NCI-H2196 (cell line): ENCODE data around the gene GPR37L1.
"Not testable (repeated sequence)": the region's sequence is repeated elsewhere in the genome, so short reads cannot be mapped to it uniquely, and the experiment has no call there.

ENCODE experiments used
- DNase-seq: peaks from one replicate; lab custom pipeline; 2025; ENCODE audit not compliant: unreplicated experiment; lab: John Stamatoyannopoulos, UW

Gene GPR37L1

GRCh38 chr1:202133001-202133400 is 10.3 kb downstream of the GPR37L1 start:
- no peak for DNase-seq

GRCh38 chr1:202133496-202133895 is 10.8 kb downstream of the GPR37L1 start:
- no peak for DNase-seq

- no peak for DNase-seq
Measured at GRCh38 chr1:202133989-202134388, 11.3 kb downstream of the GPR37L1 start.

GRCh38 chr1:202134645-202135172 is 12.0 kb downstream of the GPR37L1 start:
- DNase-seq = no peak

- peak; percentile 76 for DNase-seq
Measured at GRCh38 chr1:202135221-202135721, 12.6 kb downstream of the GPR37L1 start.

- DNase-seq = no peak
Measured at GRCh38 chr1:202140833-202141232, 18.1 kb downstream of the GPR37L1 start.

- DNase-seq = not testable (repeated sequence)
Measured at GRCh38 chr1:202141468-202141867, 18.8 kb downstream of the GPR37L1 start.

- no peak for DNase-seq
Measured at GRCh38 chr1:202143011-202143767, 20.5 kb downstream of the GPR37L1 start.

- DNase-seq = no peak
Measured at GRCh38 chr1:202143768-202144401, 21.2 kb downstream of the GPR37L1 start.

- peak; percentile 45 for DNase-seq
Measured at GRCh38 chr1:202144402-202145067, 21.8 kb downstream of the GPR37L1 start, which contains the start of gene ARL8A. Gene ARL8A (minus strand): TSS chr1:202144737. CDS start chr1:202144572, 165 bp downstream.

- DNase-seq = no peak
Measured at GRCh38 chr1:202145068-202145743, 22.5 kb downstream of the GPR37L1 start.

- DNase-seq = not testable (repeated sequence)
Measured at GRCh38 chr1:202145744-202146140, 23.0 kb downstream of the GPR37L1 start.

- no peak for DNase-seq
Measured at GRCh38 chr1:202146279-202146678, 23.6 kb downstream of the GPR37L1 start.

- no peak for DNase-seq
Measured at GRCh38 chr1:202146993-202147392, 24.3 kb downstream of the GPR37L1 start.

- DNase-seq = no peak
Measured at GRCh38 chr1:202148391-202148790, 25.7 kb downstream of the GPR37L1 start.

- no peak for DNase-seq
Measured at GRCh38 chr1:202149566-202149965, 26.8 kb downstream of the GPR37L1 start.

- no peak for DNase-seq
Measured at GRCh38 chr1:202150187-202150586, 27.5 kb downstream of the GPR37L1 start.

GRCh38 chr1:202150602-202151001 is 27.9 kb downstream of the GPR37L1 start:
- DNase-seq = no peak

- DNase-seq = no peak
Measured at GRCh38 chr1:202151045-202151444, 28.3 kb downstream of the GPR37L1 start.

GRCh38 chr1:202152399-202152798 is 29.7 kb downstream of the GPR37L1 start:
- DNase-seq = no peak

- DNase-seq = no peak
Measured at GRCh38 chr1:202153284-202153683, 30.6 kb downstream of the GPR37L1 start.
